ENCODE measurements around the gene CELSR2.
"Not testable (repeated sequence)": the region's sequence is repeated elsewhere in the genome, so short reads cannot be mapped to it uniquely, and the experiment has no call there.

CELSR2 gene

DNA sequence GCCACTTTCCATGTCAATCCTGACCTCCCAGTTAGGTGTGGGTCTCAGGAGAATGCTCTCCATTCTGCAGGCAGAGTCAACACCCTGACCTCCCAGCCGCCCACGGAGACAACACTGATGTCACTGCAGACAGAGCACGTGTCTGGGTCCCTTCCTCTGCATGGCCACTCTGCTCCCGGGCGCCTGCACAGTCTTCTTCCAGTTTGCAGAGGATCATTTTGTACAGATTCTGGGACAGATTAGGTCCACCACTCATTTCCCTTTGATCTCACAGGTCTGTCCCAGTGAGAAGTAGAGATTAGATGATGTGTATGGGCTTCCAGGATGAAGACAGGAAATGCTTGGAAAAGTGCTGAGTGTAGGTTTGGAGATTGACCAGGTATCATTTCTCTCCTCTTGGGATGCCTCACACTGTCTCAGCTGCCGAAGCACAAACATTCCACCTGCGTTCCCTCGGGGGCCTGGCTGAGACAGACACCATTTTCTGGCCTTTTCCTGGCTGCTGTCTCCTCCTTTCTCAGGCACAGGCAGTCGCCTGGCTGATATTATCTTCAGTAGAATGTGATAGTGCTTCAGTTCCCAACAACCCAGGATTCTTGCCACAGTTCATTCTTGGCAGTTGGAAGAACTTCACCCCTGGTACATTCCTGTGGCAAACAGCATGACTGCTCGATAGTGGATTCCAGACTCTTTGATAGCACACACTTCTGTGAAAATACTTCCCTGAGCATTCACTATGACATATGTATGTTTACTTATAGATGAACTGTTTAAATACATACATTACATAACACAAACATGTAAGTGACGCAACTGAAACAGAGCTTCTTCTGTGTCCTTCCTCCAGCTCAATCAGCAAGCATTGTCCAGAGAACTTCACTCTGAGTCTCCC is 49.6 kb downstream of the CELSR2 start:
- ChIA-PET CTCF (no interaction called here), POLR2A (no interaction called here)
- Histone ChIP-seq H3K4me1 (ENCODE audit: control extremely low read depth in 1 of 4, control insufficient read depth in 4 of 4, insufficient read depth in 4 of 4, low read length in 3 of 4) (peaks cover 0 to 6% (median 2%) of the 10 kb centered on the region in 4 experiments), H3K36me3 (ENCODE audit: control insufficient read depth in 4 of 4, insufficient read depth in 4 of 4, low read length in 3 of 4) (no peaks in the 10 kb centered on the region), H3K27me3 (replicated peaks in 2 of 5; ENCODE audit: control insufficient read depth in 4 of 5, insufficient read depth in 5 of 5, low read length in 4 of 5) (peaks cover 0 to 30% (median 2%) of the 10 kb centered on the region in 5 experiments), H3K4me3 (ENCODE audit: control insufficient read depth in 1 of 7, extremely low read depth in 1 of 7, insufficient read depth in 4 of 7, low read depth in 2 of 7, low read length in 6 of 7) (no peak overlapping the region), H3K9me3 (ENCODE audit: control extremely low read depth in 1 of 5, control insufficient read depth in 4 of 5, insufficient read depth in 2 of 5, low read depth in 1 of 5, low read length in 4 of 5) (no peaks in the 10 kb centered on the region), H3K27ac (ENCODE audit: insufficient read depth in 1 of 2, low read depth in 1 of 2, low read length in 2 of 2, poor library complexity in 1 of 2, severe bottlenecking in 2 of 2) (no peak overlapping the region)
- no peak for DNase-seq
- 90% methylated on average over 9 of the region's 11 CpGs for WGBS (ENCODE audit: insufficient coverage)

DNA sequence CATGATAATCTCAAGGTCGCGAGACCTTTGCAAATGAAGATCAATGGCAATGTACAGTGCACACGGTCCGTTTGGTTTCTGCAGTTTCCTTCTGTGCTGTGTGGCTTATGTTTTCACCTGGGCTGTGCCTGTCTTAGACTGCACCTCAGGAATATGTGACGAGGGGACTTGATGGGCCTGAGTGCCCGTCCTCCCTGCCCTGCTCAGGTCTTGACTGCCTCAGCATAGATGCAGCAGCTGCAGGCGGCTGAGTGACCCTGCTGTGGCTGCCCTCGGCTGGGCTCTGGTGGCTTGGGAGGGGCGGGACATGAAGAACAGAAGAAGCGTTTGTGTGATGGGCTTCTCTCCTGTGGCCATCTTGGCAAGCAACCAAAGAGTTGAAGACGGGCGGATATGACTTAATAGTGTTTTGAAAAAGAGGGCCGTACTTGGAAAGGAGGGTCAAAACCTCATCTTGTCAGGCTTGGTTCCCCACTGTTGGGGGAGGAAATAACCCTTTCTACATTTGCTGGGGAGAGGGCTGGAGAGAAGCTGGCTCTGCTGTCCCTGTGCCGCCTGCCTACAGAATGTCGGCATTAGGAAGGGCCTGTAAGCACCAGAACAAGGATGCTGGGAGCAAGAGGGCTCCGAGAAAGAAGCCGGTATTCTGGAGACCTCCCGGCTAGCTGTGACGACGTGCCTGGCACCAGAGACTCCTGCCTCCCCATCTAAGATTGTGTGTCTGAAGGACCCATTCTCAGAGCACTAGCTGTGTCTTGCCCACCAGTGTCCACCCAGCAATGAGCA is 50.4 kb downstream of the CELSR2 start:
- ChIA-PET POLR2A (no interaction called here), CTCF (no interaction called here)
- DNase-seq, result no peak
- H3K27me3 ChIP-seq (replicated peaks in 2 of 5; ENCODE audit: control insufficient read depth in 4 of 5, insufficient read depth in 5 of 5, low read length in 4 of 5), result peaks cover 0 to 36% (median 2%) of the 10 kb centered on the region in 5 experiments
- WGBS (ENCODE audit: insufficient coverage), result 93% methylated on average over 18 of the region's 20 CpGs
- H3K27ac ChIP-seq (ENCODE audit: insufficient read depth in 1 of 2, low read depth in 1 of 2, low read length in 2 of 2, poor library complexity in 1 of 2, severe bottlenecking in 2 of 2), result no peak overlapping the region
- H3K9me3 ChIP-seq (ENCODE audit: control extremely low read depth in 1 of 5, control insufficient read depth in 4 of 5, insufficient read depth in 2 of 5, low read depth in 1 of 5, low read length in 4 of 5), result no peaks in the 10 kb centered on the region
- no peaks in the 10 kb centered on the region for H3K36me3 ChIP-seq (ENCODE audit: control insufficient read depth in 4 of 4, insufficient read depth in 4 of 4, low read length in 3 of 4)
- no peak overlapping the region for H3K4me3 ChIP-seq (ENCODE audit: control insufficient read depth in 1 of 7, extremely low read depth in 1 of 7, insufficient read depth in 4 of 7, low read depth in 2 of 7, low read length in 6 of 7)
- peaks cover 0 to 3% (median under 1%) of the 10 kb centered on the region in 4 experiments for H3K4me1 ChIP-seq (ENCODE audit: control extremely low read depth in 1 of 4, control insufficient read depth in 4 of 4, insufficient read depth in 4 of 4, low read length in 3 of 4)

DNA sequence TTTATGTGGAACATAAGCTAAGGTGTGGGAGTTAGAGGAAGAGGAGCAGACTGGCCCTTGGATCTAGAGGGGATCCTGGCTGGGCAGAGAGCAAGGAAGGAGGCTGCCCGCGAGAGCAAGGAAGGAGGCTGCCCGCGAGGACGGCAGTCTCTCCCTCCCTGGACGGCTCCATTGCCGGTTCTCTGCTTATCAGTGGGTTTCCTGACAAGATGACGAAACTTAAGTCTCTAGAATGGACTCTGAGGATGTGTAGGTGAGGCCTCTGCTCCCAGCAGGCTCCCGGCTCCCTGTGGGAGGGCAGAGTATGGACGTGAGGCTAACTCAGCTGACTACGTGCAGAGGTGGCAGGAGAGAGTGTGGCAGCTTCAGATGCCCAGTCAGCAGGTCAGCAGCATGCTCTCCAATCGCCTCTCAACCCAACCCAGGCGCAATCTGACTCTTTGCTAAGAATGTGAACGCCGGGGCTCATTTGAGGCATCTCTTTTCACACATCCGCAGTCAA is 51.4 kb downstream of the CELSR2 start:
- no peak overlapping the region for H3K4me3 ChIP-seq (ENCODE audit: control insufficient read depth in 1 of 7, extremely low read depth in 1 of 7, insufficient read depth in 4 of 7, low read depth in 2 of 7, low read length in 6 of 7)
- ChIA-PET CTCF (no interaction called here), POLR2A (no interaction called here)
- peaks cover 0 to 33% (median 2%) of the 10 kb centered on the region in 5 experiments for H3K27me3 ChIP-seq (replicated peaks in 2 of 5; ENCODE audit: control insufficient read depth in 4 of 5, insufficient read depth in 5 of 5, low read length in 4 of 5)
- 82% methylated on average over 10 of the region's 16 CpGs for WGBS (ENCODE audit: insufficient coverage)
- no peaks in the 10 kb centered on the region for H3K9me3 ChIP-seq (ENCODE audit: control extremely low read depth in 1 of 5, control insufficient read depth in 4 of 5, insufficient read depth in 2 of 5, low read depth in 1 of 5, low read length in 4 of 5)
- H3K36me3 ChIP-seq (ENCODE audit: control insufficient read depth in 4 of 4, insufficient read depth in 4 of 4, low read length in 3 of 4), result no peaks in the 10 kb centered on the region
- DNase-seq, result no peak
- H3K4me1 ChIP-seq (ENCODE audit: control extremely low read depth in 1 of 4, control insufficient read depth in 4 of 4, insufficient read depth in 4 of 4, low read length in 3 of 4), result no peaks in the 10 kb centered on the region
- H3K27ac ChIP-seq (ENCODE audit: insufficient read depth in 1 of 2, low read depth in 1 of 2, low read length in 2 of 2, poor library complexity in 1 of 2, severe bottlenecking in 2 of 2), result no peak overlapping the region

DNA sequence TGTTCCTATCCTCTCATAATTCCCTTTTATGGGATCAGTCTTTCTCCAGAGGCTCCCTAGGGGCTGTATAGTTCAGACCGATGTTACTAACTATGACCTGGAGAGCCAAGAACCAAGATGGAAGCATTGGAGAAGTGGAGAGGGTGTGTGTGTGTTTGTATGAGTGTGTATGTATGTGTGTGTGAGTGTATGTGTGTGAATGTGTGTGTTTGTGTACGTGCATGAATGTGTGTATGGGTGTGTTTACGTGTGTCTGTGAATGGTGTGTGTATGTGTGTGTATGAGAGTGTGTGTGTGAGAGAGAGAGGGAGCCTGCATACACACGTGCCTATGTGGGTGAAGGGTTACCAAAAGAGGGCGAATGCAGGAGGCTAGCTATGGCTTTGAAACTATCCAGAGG is 52.5 kb downstream of the CELSR2 start:
- ChIA-PET CTCF (no interaction called here), POLR2A (no interaction called here)
- no peaks in the 10 kb centered on the region for H3K36me3 ChIP-seq (ENCODE audit: control insufficient read depth in 4 of 4, insufficient read depth in 4 of 4, low read length in 3 of 4)
- H3K4me3 ChIP-seq (ENCODE audit: control insufficient read depth in 1 of 7, extremely low read depth in 1 of 7, insufficient read depth in 4 of 7, low read depth in 2 of 7, low read length in 6 of 7), result no peak overlapping the region
- WGBS (ENCODE audit: insufficient coverage), result 100% methylated on average over 5 of the region's 5 CpGs
- H3K4me1 ChIP-seq (ENCODE audit: control extremely low read depth in 1 of 4, control insufficient read depth in 4 of 4, insufficient read depth in 4 of 4, low read length in 3 of 4), result peaks cover 0 to 3% (median 0%) of the 10 kb centered on the region in 4 experiments
- H3K27ac ChIP-seq (ENCODE audit: insufficient read depth in 1 of 2, low read depth in 1 of 2, low read length in 2 of 2, poor library complexity in 1 of 2, severe bottlenecking in 2 of 2), result no peak overlapping the region
- DNase-seq, result no peak
- H3K9me3 ChIP-seq (ENCODE audit: control extremely low read depth in 1 of 5, control insufficient read depth in 4 of 5, insufficient read depth in 2 of 5, low read depth in 1 of 5, low read length in 4 of 5), result no peaks in the 10 kb centered on the region
- peaks cover 0 to 33% (median 2%) of the 10 kb centered on the region in 5 experiments for H3K27me3 ChIP-seq (replicated peaks in 2 of 5; ENCODE audit: control insufficient read depth in 4 of 5, insufficient read depth in 5 of 5, low read length in 4 of 5)

DNA sequence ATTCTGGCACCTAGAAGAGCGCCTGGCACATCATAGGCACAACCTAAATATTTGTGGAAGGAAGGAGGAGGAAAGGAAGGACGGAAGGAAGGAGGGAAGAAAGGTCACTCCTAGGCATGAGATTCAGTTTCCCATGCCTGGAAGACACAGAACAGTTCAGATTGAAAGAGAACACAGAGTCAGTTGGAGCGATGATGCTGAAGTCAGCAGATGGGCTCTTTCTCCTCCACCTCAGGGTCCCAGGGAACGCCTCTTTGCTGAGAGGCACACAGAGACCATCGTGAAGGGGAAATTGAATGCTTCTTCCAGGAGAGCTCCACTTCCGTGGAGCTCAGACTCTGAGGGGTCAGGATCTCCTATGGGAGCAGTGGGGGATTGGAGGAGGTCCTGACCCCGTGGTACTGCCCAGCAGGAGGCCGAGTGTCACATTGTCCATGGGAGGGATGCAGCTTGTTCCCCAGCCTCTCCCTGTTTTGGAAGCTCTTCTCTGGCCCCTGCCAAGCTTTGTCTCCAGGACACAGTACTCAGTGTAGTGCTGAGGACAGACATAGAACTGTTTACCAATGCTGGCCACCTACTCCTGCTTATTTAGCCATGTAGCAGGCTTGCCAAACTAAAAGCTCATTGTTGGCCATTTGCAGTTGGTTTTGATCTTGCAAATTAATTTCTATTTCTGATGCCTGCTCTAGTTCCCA is 55.0 kb downstream of the CELSR2 start:
- H3K27ac ChIP-seq (ENCODE audit: insufficient read depth in 1 of 2, low read depth in 1 of 2, low read length in 2 of 2, poor library complexity in 1 of 2, severe bottlenecking in 2 of 2), result no peak overlapping the region
- no peaks in the 10 kb centered on the region for H3K9me3 ChIP-seq (ENCODE audit: control extremely low read depth in 1 of 5, control insufficient read depth in 4 of 5, insufficient read depth in 2 of 5, low read depth in 1 of 5, low read length in 4 of 5)
- CTCF ChIA-PET, result interaction anchor here (1.1 to 2.5 kb wide), 3 partner anchors 22 to 40 kb away, joined by 3 to 8 read pairs (median 7); partner anchors contain the start of gene PSRC1

DNA sequence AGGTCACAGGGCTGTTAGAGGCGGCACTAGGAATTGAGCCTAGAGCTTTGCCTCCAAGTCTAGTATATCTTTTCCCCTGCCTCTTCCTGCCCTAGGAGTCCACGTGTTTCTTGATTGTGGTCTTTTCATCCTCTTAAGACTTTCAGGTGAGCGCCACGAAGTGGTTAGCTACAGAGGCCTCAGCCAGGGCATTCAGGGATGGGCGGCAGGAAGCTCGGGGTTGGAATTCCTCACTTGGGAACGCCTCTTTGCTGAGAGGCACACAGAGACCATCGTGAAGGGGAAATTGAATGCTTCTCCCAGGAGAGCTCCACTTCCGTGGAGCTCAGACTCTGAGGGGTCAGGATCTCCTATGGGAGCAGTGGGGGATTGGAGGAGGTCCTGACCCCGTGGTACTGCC is 56.7 kb downstream of the CELSR2 start:
- peaks cover 0 to 18% (median 2%) of the 10 kb centered on the region in 5 experiments for H3K27me3 ChIP-seq (replicated peaks in 2 of 5; ENCODE audit: control insufficient read depth in 4 of 5, insufficient read depth in 5 of 5, low read length in 4 of 5)
- H3K36me3 ChIP-seq (ENCODE audit: control insufficient read depth in 4 of 4, insufficient read depth in 4 of 4, low read length in 3 of 4); H3K4me3 ChIP-seq (ENCODE audit: control insufficient read depth in 1 of 7, extremely low read depth in 1 of 7, insufficient read depth in 4 of 7, low read depth in 2 of 7, low read length in 6 of 7); DNase-seq; H3K27ac ChIP-seq (ENCODE audit: insufficient read depth in 1 of 2, low read depth in 1 of 2, low read length in 2 of 2, poor library complexity in 1 of 2, severe bottlenecking in 2 of 2); POLR2A ChIA-PET; H3K9me3 ChIP-seq (ENCODE audit: control extremely low read depth in 1 of 5, control insufficient read depth in 4 of 5, insufficient read depth in 2 of 5, low read depth in 1 of 5, low read length in 4 of 5): not testable (repeated sequence)
- CTCF ChIA-PET, result interaction anchor here (0.5 to 2.5 kb wide), 4 partner anchors 16 to 134 kb away, joined by 3 to 8 read pairs (median 3); no protein-coding TSS in a partner anchor
- H3K4me1 ChIP-seq (ENCODE audit: control extremely low read depth in 1 of 4, control insufficient read depth in 4 of 4, insufficient read depth in 4 of 4, low read length in 3 of 4), result peaks cover 0 to 16% (median 4%) of the 10 kb centered on the region in 4 experiments
- WGBS (ENCODE audit: insufficient coverage), result 97% methylated on average over 5 of the region's 10 CpGs

More for the DNA sequence above, 55.0 kb downstream of the CELSR2 start:
- POLR2A ChIA-PET, result no interaction called here
- Histone ChIP-seq H3K36me3 (ENCODE audit: control insufficient read depth in 4 of 4, insufficient read depth in 4 of 4, low read length in 3 of 4) (no peaks in the 10 kb centered on the region), H3K4me1 (ENCODE audit: control extremely low read depth in 1 of 4, control insufficient read depth in 4 of 4, insufficient read depth in 4 of 4, low read length in 3 of 4) (peaks cover 0 to 16% (median 4%) of the 10 kb centered on the region in 4 experiments), H3K4me3 (ENCODE audit: control insufficient read depth in 1 of 7, extremely low read depth in 1 of 7, insufficient read depth in 4 of 7, low read depth in 2 of 7, low read length in 6 of 7) (no peak overlapping the region), H3K27me3 (replicated peaks in 2 of 5; ENCODE audit: control insufficient read depth in 4 of 5, insufficient read depth in 5 of 5, low read length in 4 of 5) (peaks cover 0 to 31% (median 2%) of the 10 kb centered on the region in 5 experiments)
- 86% methylated on average over 2 of the region's 8 CpGs for WGBS (ENCODE audit: insufficient coverage)
- no peak for DNase-seq
